T-helper 1 cell treated with Interleukin-12 subunit alpha and Interleukin-12 subunit beta and Interleukin-4 antibody, amounts not matched to agents 30 μg/mL and 1 μg/mL, for 36 hours (primary cell): ENCODE measurements around the gene AFF3.

ENCODE experiments used
- H3K27ac Mint-ChIP-seq: one replicate; pipeline ENCODE4 v1.8.0; 2021; ENCODE audit warnings: mild to moderate bottlenecking, mixed read lengths
- H3K27me3 Mint-ChIP-seq: one replicate; pipeline ENCODE4 v1.8.0; 2021; ENCODE audit warnings: low read depth, mixed read lengths
- H3K36me3 Mint-ChIP-seq: one replicate; pipeline ENCODE4 v1.8.0; 2021; ENCODE audit warnings: low read depth, mixed read lengths
- H3K4me1 Mint-ChIP-seq: one replicate; pipeline ENCODE4 v1.8.0; 2021; ENCODE audit warnings: low read depth, mixed read lengths
- H3K4me3 Mint-ChIP-seq: one replicate; pipeline ENCODE4 v1.8.0; 2021; ENCODE audit warnings: mild to moderate bottlenecking, moderate library complexity, mixed read lengths
- H3K9me3 Mint-ChIP-seq: one replicate; pipeline ENCODE4 v1.8.0; 2021; ENCODE audit warnings: mixed read lengths

Gene AFF3

GRCh38 chr2:99636144-99637034 lies 506.0 kb downstream of the AFF3 start:
- no peaks in the 10 kb centered on the region for H3K27me3 Mint-ChIP-seq
- no peaks in the 10 kb centered on the region for H3K4me1 Mint-ChIP-seq

GRCh38 chr2:99635710-99636109 lies 506.7 kb downstream of the AFF3 start:
- no peak overlapping the region for H3K4me3 Mint-ChIP-seq
- no peaks in the 10 kb centered on the region for H3K27me3 Mint-ChIP-seq
- H3K4me1 Mint-ChIP-seq = no peaks in the 10 kb centered on the region
- H3K9me3 Mint-ChIP-seq = peaks cover 11% of the 10 kb centered on the region
- H3K36me3 Mint-ChIP-seq = no peaks in the 10 kb centered on the region
- H3K27ac Mint-ChIP-seq = no peak overlapping the region

More at GRCh38 chr2:99636144-99637034, 506.0 kb downstream of the AFF3 start:
- Mint-ChIP-seq H3K27ac (no peak overlapping the region), H3K4me3 (no peak overlapping the region), H3K9me3 (peaks cover 11% of the 10 kb centered on the region), H3K36me3 (no peaks in the 10 kb centered on the region)

GRCh38 chr2:99634234-99634633 lies 508.2 kb downstream of the AFF3 start:
- H3K4me1 Mint-ChIP-seq = no peaks in the 10 kb centered on the region
- H3K27ac Mint-ChIP-seq = no peak overlapping the region
- no peaks in the 10 kb centered on the region for H3K36me3 Mint-ChIP-seq
- H3K4me3 Mint-ChIP-seq = no peak overlapping the region
- no peaks in the 10 kb centered on the region for H3K27me3 Mint-ChIP-seq
- peaks cover 11% of the 10 kb centered on the region for H3K9me3 Mint-ChIP-seq

GRCh38 chr2:99631700-99632099 lies 510.7 kb downstream of the AFF3 start:
- no peaks in the 10 kb centered on the region for H3K27me3 Mint-ChIP-seq
- H3K9me3 Mint-ChIP-seq = peaks cover 11% of the 10 kb centered on the region
- no peak overlapping the region for H3K4me3 Mint-ChIP-seq
- H3K36me3 Mint-ChIP-seq = no peaks in the 10 kb centered on the region
- no peak overlapping the region for H3K27ac Mint-ChIP-seq
- no peaks in the 10 kb centered on the region for H3K4me1 Mint-ChIP-seq

- Mint-ChIP-seq H3K4me1 (no peaks in the 10 kb centered on the region), H3K27me3 (no peaks in the 10 kb centered on the region), H3K9me3 (peaks cover 11% of the 10 kb centered on the region), H3K27ac (no peak overlapping the region), H3K36me3 (no peaks in the 10 kb centered on the region), H3K4me3 (no peak overlapping the region)
These were observed 513.1 kb downstream of the AFF3 start for GRCh38 chr2:99629320-99629719.

GRCh38 chr2:99626158-99626557 lies 516.2 kb downstream of the AFF3 start:
- no peaks in the 10 kb centered on the region for H3K9me3 Mint-ChIP-seq
- H3K27me3 Mint-ChIP-seq = no peaks in the 10 kb centered on the region
- H3K4me3 Mint-ChIP-seq = no peak overlapping the region
- no peaks in the 10 kb centered on the region for H3K4me1 Mint-ChIP-seq
- no peaks in the 10 kb centered on the region for H3K36me3 Mint-ChIP-seq
- no peak overlapping the region for H3K27ac Mint-ChIP-seq

- no peaks in the 10 kb centered on the region for H3K4me1 Mint-ChIP-seq
These were observed 517.7 kb downstream of the AFF3 start for GRCh38 chr2:99624677-99625076.

GRCh38 chr2:99623613-99624012 lies 518.8 kb downstream of the AFF3 start:
- H3K36me3 Mint-ChIP-seq = no peaks in the 10 kb centered on the region
- no peaks in the 10 kb centered on the region for H3K4me1 Mint-ChIP-seq
- no peak overlapping the region for H3K4me3 Mint-ChIP-seq
- H3K27ac Mint-ChIP-seq = no peak overlapping the region
- H3K9me3 Mint-ChIP-seq = no peaks in the 10 kb centered on the region
- no peaks in the 10 kb centered on the region for H3K27me3 Mint-ChIP-seq

More at GRCh38 chr2:99624677-99625076, 517.7 kb downstream of the AFF3 start:
- Mint-ChIP-seq H3K27me3 (no peaks in the 10 kb centered on the region), H3K4me3 (no peak overlapping the region), H3K9me3 (no peaks in the 10 kb centered on the region), H3K36me3 (no peaks in the 10 kb centered on the region), H3K27ac (no peak overlapping the region)

GRCh38 chr2:99623035-99623434 lies 519.4 kb downstream of the AFF3 start:
- Mint-ChIP-seq H3K9me3 (no peaks in the 10 kb centered on the region), H3K4me3 (no peak overlapping the region), H3K27ac (no peak overlapping the region), H3K4me1 (no peaks in the 10 kb centered on the region), H3K36me3 (no peaks in the 10 kb centered on the region), H3K27me3 (no peaks in the 10 kb centered on the region)

- Mint-ChIP-seq H3K9me3 (no peaks in the 10 kb centered on the region), H3K4me3 (no peak overlapping the region), H3K27ac (no peak overlapping the region), H3K4me1 (no peaks in the 10 kb centered on the region), H3K36me3 (no peaks in the 10 kb centered on the region), H3K27me3 (no peaks in the 10 kb centered on the region)
These were observed 519.9 kb downstream of the AFF3 start for GRCh38 chr2:99622534-99622933.

GRCh38 chr2:99621774-99622173 lies 520.6 kb downstream of the AFF3 start:
- Mint-ChIP-seq H3K36me3 (no peaks in the 10 kb centered on the region), H3K27ac (no peak overlapping the region), H3K9me3 (no peaks in the 10 kb centered on the region), H3K4me1 (no peaks in the 10 kb centered on the region), H3K27me3 (no peaks in the 10 kb centered on the region), H3K4me3 (no peak overlapping the region)

- Mint-ChIP-seq H3K36me3 (no peaks in the 10 kb centered on the region), H3K27me3 (no peaks in the 10 kb centered on the region), H3K4me1 (no peaks in the 10 kb centered on the region), H3K9me3 (no peaks in the 10 kb centered on the region), H3K4me3 (no peak overlapping the region), H3K27ac (no peak overlapping the region)
These were observed 521.3 kb downstream of the AFF3 start for GRCh38 chr2:99621106-99621505.

- H3K27me3 Mint-ChIP-seq = no peaks in the 10 kb centered on the region
- H3K4me1 Mint-ChIP-seq = no peaks in the 10 kb centered on the region
- H3K9me3 Mint-ChIP-seq = no peaks in the 10 kb centered on the region
- no peak overlapping the region for H3K27ac Mint-ChIP-seq
- no peak overlapping the region for H3K4me3 Mint-ChIP-seq
- no peaks in the 10 kb centered on the region for H3K36me3 Mint-ChIP-seq
These were observed 523.2 kb downstream of the AFF3 start for GRCh38 chr2:99619151-99619550.

- H3K9me3 Mint-ChIP-seq = no peaks in the 10 kb centered on the region
- no peaks in the 10 kb centered on the region for H3K27me3 Mint-ChIP-seq
- H3K36me3 Mint-ChIP-seq = no peaks in the 10 kb centered on the region
- H3K4me3 Mint-ChIP-seq = no peak overlapping the region
- no peaks in the 10 kb centered on the region for H3K4me1 Mint-ChIP-seq
- no peak overlapping the region for H3K27ac Mint-ChIP-seq
These were observed 523.8 kb downstream of the AFF3 start for GRCh38 chr2:99618579-99619097.

GRCh38 chr2:99617811-99618210 lies 524.6 kb downstream of the AFF3 start:
- Mint-ChIP-seq H3K27ac (no peak overlapping the region), H3K36me3 (no peaks in the 10 kb centered on the region), H3K4me1 (no peaks in the 10 kb centered on the region), H3K4me3 (no peak overlapping the region), H3K27me3 (no peaks in the 10 kb centered on the region), H3K9me3 (no peaks in the 10 kb centered on the region)
